Measurements from ENCODE around the gene RAB1B. TPM values are rescaled to one million over a fixed set of nuclear protein-coding genes. Genes with fewer than 3 reads are reported as not detected.
A peak's percentile ranks its signal among the peaks of the same experiment; 100 is the strongest.
"Not testable (repeated sequence)": the region's sequence is repeated elsewhere in the genome, so short reads cannot be mapped to it uniquely, and the experiment has no call there.

RAB1B gene
- polyA plus RNA-seq, 3 donors = 116 to 135 (median 123) TPM

DNA sequence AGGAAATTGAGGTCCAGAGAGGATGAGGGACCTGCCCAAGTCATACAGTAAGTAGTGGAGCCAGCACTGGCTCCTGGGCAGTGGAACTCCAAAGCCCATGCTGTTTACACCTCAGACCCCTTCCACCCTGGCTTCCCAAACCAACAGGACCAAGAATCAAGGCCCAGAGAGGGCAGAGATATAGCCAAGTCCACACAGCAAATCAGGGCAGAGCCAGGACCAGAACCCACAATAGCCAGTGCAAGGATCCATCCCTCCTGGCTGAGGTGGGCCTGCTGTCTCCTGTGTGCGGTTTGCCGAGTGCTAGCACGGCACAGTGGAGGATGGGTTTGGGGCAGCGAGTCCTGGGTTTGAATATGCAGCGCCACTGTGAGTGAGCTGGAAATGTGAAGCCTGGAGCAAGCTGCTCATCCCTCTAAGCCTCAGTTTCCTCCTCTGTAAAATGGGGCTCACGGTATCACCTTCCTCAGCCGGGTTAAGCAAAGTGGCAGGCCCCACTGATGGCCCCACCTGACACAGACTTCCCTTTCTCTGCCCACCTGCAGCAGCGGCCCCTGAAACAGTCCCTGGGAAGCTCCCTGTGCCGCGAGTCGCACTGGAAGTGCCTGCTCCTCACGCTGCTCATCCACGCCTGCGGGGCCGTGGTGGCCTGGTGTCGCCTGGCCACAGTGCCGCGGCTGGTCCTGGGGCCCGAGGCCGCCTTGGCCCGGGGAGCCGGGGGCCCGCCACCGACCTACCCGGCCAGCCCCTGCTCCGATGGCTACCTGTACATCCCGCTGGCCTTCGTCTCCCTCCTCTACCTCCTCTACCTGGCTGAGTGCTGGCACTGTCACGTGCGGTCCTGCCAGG is 25.6 kb downstream of the RAB1B start:
- no peak for DNase-seq (ENCODE audit: low read depth in 3 of 3, low spot score in 2 of 3)

DNA sequence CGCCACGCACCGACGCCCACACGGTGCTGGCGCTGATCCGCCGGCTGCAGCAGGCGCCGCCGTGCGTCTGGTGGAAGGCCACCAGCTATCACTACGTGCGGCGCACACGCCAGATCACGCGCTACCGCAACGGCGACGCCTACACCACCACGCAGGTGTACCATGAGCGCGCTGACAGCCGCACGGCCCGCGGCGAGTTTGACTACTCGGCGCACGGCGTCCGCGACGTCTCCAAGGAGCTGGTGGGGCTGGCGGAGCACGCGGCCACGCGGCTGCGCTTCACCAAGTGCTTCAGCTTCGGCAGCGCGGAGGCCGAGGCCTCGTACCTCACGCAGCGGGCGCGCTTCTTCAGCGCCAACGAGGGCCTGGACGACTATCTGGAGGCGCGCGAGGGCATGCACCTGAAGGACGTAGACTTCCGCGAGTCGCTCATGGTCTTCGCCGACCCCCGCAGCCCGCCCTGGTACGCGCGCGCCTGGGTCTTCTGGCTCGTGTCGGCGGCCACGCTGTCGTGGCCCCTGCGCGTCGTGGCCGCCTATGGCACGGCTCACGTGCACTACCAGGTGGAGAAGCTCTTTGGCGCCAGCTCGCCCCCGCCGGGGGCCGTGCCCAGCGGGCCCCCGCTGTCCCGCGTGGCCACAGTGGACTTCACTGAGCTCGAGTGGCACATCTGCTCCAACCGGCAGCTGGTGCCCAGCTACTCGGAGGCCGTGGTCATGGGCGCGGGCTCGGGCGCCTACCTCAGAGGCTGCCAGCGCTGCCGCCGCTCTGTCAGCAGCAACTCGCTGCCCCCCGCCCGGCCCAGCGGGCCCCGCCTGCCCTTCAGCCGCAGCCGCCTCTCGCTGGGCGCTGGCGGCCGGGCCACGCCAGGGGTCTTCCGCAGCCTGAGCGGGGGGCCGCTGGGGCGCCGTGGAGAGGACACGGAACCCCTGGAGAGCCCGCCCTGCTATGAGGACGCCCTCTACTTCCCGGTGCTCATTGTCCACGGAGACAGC is 26.5 kb downstream of the RAB1B start:
- no peak for DNase-seq (ENCODE audit: low read depth in 3 of 3, low spot score in 2 of 3)

- no peak for DNase-seq (ENCODE audit: low read depth in 3 of 3, low spot score in 2 of 3)
Measured at GRCh38 chr11:66297610-66298009, 29.2 kb downstream of the RAB1B start.

DNA sequence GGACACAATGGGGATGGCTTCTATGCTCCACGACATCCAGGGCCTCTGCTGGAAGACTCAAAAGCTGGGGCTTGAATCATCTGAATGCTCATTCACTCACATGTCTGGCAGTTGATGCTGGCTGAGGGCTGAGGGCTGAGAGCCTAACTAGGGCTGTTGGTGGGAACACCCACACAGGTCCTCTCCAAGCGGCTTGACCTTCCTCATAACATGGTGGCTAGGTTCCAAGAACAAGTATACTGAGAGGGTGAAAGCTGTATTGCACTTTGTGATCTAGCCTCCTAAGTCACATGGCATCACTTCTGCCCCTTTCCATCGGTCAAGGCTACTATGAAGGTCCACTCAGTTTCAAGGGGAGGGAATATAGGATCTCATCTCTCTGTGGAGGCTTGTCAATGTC is 30.7 kb downstream of the RAB1B start:
- DNase-seq (ENCODE audit: low read depth in 3 of 3, low spot score in 2 of 3) = no peak

DNA sequence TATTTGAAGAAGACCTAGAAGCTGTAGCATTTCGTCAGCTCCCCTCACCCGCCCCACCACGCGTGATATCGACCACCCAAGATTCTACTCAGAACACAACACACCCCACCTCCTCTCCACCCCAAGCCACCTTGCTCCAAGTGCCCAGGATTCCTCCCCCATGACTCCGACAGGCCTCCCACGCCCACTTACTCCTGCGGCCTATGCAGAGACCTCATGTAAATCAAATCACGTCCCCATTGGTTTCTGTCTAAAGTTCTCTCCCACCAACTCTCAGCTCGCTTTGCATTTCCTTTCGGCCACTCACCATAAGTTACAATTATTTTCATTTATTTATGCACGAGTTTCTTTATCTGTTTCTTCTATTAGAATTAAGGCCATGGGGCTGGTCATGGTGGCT is 34.2 kb downstream of the RAB1B start:
- no peak for DNase-seq (ENCODE audit: low read depth in 3 of 3, low spot score in 2 of 3)

DNA sequence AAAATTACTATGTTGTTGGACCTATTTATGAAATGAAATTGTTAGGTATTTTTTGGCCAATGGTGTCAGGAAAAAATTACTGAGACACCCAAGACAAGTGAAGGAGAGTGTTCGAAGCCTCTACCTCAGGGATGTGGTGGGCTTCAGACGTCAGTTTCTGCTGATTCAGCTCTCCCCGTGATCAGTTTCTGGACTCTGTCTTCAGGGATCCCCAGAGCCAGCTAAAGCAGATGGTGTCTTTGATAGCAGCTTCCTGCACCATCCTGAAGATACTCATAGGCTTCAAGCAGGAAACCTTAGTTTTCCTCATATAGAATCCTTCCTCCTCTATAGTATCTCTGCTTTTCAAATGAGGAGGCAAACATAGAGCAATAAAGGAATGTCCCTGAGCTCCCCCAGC is 41.0 kb downstream of the RAB1B start:
- no peak for DNase-seq (ENCODE audit: low read depth in 3 of 3, low spot score in 2 of 3)

DNA sequence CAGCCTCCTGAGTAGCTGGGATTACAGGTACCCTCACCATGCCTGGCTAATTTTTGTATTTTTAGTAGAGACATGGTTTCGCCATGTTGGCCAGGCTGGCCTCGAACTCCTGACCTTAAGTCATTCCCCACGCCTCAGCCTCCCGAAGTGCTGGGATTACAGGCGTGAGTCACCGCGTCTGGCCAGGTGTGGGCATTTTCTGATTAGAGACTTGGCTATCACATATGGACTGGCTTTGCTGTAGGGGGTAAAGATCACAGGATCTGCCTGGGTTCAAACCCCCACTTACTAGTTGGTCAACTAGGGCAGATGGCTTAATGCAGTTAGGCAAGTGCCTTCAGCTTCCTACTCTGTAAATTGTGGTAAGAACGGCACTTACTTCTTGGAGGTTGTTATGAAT is 41.9 kb downstream of the RAB1B start:
- DNase-seq (ENCODE audit: low read depth in 3 of 3, low spot score in 2 of 3) = no peak

GRCh38 chr11:66310803-66311440 is 42.5 kb downstream of the RAB1B start:
- not testable (repeated sequence) for DNase-seq (ENCODE audit: low read depth in 3 of 3, low spot score in 2 of 3)

DNA sequence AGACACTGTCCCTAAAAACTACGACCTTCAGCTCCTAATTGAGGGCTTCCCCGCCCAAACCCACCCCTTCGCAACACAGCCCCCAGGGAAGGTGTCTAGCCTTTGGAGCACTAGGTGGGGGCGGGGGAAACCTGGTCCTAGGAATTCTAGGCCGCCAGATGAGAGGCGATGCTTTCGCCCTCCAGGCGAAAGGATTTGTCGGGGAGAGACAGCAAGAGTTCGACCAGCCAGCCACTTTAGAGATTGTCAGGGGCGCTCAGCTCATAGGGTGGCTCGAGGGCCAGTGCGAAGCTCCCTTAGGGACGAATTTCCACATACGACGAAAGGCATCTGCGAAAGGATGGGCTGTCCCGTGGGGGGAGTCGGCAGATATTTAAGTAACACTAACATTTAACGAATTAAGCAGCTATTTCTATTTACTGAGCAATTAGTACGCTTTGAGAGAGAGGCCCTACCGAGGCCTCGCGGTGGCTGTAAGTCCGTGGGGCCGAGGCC is 43.1 kb downstream of the RAB1B start:
- DNase-seq (ENCODE audit: low read depth in 3 of 3, low spot score in 2 of 3) = no peak

- DNase-seq (ENCODE audit: low read depth in 3 of 3, low spot score in 2 of 3) = peak; percentile 82 to 89 (median 83)
Measured at GRCh38 chr11:66311965-66312548, 43.6 kb downstream of the RAB1B start.

DNA sequence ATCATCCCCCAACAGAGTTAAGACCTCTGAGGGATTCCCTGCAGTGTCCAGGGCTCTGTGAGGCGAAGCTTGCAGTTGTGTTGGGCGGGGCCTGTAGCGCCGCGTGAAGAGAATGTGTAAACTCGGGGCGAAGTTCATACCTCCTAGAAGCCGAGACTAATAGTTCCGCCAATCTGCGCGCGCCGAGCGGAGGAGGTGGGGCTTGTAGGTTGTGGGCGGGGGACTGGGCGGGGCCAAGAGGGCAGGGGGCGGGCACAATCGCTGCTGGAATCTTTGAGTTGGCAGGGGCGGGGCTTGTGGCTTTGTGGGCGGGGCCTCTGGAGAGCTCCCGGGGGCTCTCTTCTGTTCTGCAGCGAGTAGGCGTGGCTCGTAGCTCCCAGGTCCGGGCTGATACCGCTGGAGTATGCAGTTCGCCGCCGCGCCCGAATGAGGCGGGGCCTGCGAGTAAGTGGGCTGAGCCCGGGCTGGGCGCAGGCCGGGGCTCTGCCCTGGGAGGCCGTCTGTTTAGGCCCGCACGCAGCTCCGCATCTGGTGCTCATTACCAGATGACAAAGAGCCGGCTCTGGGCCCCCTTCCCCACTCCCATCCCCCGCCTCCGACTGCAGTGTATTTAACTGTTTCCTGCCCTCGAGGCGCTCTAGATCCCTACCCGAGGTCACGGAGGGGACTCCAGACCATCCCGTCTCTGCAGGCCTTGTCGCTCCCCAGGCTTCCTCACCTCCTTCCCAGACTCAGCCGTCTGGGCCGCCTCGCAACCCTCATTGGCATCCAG is 44.3 kb downstream of the RAB1B start:
- DNase-seq (ENCODE audit: low read depth in 3 of 3, low spot score in 2 of 3) = peak in 2 of 3 donors; percentile 94 to 95

DNA sequence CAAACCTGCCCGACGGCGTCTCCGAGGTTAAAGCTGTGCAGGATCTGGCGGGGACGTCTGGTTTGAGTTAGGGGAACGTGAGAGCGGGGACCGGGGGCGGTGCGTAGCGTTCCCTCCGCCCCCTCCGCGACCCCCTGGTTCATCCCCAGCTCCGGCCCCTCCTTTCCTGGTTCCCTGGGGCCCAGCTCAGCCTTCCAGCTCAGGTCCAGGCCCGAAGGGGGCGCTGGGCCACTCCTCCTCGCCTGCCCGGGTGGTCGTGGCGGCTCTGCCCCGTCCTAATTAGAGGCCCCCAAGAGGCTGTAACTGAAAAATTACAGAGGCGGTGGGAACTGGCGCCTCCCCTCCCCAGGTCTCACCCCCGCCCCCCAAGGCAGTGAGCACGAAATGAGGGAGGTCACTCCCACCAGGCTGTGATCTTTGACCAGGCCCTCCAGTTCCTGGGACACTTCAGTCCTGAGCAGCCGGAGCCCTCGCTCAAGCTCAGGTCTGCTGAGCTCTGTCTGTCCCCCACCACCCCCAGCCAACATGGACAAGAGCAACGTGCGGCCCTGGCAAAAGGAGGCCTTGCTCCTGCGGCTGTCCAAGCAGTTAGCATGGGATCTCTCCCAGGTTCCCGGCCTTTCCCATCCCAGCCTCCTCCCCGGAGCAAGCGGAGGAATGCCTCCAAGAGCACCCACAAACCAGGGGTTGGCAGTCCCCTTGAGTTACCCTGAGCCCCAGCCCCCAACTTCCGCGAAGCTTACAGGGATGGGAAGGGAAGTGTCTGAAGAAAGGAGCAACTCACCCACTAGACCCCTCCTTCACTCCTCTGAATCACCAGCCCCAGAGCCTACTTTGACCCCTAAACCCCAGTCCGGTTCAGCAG is 45.1 kb downstream of the RAB1B start:
- DNase-seq (ENCODE audit: low read depth in 3 of 3, low spot score in 2 of 3) = peak in 1 of 3 donors; percentile 63

DNA sequence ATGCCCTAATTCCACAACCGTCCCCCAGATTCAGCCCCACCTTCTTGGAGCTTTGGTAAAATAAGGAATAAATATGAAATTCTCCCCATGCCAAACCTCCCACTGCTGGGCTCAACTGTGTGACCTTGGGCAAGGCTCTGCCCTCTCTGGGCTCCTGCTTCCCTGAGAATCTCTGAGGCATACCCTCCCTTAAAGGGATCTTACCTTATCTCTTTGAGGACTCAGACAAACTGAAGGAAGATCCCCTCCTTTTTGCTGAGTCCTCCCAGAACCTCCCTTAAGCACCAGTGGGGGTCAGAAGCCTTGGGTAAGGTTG is 45.7 kb downstream of the RAB1B start:
- DNase-seq (ENCODE audit: low read depth in 3 of 3, low spot score in 2 of 3) = no peak

DNA sequence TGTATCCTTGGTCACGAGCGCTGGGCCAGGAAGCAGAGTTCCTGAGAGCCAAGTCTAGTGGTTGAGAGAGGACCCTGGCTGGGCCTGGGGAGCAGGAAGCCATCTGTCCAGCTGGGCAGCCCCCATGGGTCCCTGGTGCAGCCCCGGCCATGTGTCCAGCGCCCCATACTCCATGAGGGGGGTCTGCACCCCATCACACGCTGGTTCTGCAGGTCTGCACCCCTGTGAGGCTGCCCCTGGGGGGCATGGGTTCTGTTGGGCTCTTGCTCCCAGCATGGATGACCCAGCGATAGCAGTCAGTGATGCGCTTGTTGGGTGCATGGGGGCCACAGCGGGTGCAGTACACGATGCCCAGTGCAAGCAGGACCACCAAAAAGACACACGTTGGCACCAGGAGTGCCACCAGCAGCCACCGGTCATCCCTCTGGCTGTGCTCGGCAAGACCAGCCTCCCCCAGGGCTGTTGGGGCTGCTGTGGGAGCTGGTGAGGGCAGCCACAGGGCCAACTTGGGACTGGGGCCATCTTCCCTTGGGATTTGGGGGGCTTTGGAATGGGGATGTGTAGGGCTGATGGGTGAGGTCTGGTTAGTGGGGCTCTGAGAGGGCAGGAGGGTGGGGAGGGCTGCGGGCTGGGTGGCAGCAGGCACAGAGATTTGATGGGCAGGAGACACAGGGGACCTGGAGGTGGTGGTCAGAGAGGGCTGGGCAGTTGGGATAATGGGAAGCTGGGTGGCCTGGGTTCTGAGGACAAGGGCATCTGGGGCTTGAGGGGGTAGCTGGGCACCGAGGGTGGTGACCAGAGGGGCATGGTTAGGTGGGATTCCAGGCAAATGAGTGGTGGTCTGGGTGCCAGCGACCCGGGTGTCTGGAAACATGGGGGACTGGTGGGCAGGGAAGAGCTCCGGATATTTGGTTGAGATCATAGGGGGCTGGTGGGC is 46.4 kb downstream of the RAB1B start:
- no peak for DNase-seq (ENCODE audit: low read depth in 3 of 3, low spot score in 2 of 3)

- DNase-seq (ENCODE audit: low read depth in 3 of 3, low spot score in 2 of 3) = no peak
Measured at GRCh38 chr11:66315498-66315885, 47.1 kb downstream of the RAB1B start.

DNA sequence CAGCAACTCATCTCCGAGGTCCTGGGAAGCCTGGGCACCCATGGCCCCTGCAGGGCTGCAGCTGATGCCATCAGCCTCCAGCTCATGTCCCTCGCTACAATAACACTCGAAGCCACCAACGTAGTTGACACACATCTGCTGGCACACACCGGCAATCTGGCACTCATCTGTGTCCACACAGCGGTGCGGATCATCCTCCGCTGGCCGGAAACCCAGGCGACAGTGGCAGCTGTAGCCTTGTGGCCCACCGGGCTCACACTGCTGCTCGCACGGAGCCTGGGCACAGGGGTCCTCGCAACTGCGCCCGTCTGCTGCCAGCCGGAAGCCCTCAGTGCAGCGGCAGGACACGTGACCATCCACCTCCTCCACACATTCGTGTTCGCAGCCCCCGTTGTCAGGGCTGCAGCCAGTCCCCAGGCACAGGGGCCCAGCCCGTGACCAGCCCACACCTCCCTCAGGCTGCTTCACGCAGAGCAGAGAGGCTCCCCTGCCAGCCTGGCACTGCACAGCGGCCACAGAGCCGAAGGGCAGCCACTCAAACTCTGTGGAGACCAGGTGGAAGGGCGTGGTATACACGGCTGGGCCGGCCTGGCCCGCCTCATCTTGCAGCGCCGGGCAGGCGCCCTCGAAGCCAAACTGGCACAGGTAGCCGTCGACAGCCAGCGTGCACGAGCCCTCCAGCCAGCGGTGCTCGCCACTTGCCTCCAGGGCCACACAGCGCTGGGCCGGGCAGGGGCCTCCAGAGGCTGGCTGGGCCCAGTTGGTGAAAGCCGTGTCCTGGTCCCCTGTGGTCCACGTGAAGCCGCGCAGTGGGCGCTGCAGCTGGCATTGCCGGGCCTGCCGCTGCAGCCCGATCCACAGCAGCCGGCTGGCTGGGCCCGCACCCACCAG is 47.7 kb downstream of the RAB1B start:
- DNase-seq (ENCODE audit: low read depth in 3 of 3, low spot score in 2 of 3) = no peak

GRCh38 chr11:66316849-66317251 is 48.4 kb downstream of the RAB1B start, which contains the start of gene CD248:
Gene CD248 (minus strand): TSS chr11:66317044. CDS start chr11:66317027, 17 bp downstream.
- peak in 1 of 3 donors; percentile 47 for DNase-seq (ENCODE audit: low read depth in 3 of 3, low spot score in 2 of 3)
